GM12878 (cell line): Measurements from ENCODE around the gene NNMT. TPM values are rescaled to one million over a fixed set of nuclear protein-coding genes. Genes with fewer than 3 reads are reported as not detected.

Experiments
- ATAC-seq: fragments of 200-7000 bp; cut with Tn5 transposase; 3 replicates; pipeline ENCODE4 v1.9.1; 2020; ENCODE audit warnings: mild to moderate bottlenecking, moderate library complexity
- BruUV-seq: library from RNA; stranded (reverse); fragments of 400-500 nt; replicated peaks from 2 replicates; lab custom pipeline; 2021; lab: Mats Ljungman, UMichigan
- CTCF ChIA-PET: fragments of 300-600 bp; sonication (Branson Sonifier 250); formaldehyde crosslinking; extraction: SDS; loops from one replicate; lab custom pipeline; 2021; ENCODE audit warnings: inconsistent platforms; lab: Yijun Ruan, JAX
- POLR2A ChIA-PET: fragments of 350-600 bp; formaldehyde crosslinking; extraction: SDS; loops from one replicate; lab custom pipeline; 2021; ENCODE audit warnings: inconsistent platforms; lab: Charles Lee
- RAD21 ChIA-PET: fragments of 300-600 bp; sonication (Branson Sonifier 250); formaldehyde crosslinking; loops from one replicate; lab custom pipeline; 2023; ENCODE audit warnings: antibody characterized with exemption; ENCODE audit not compliant: unreplicated experiment; lab: Charles Lee
- SMC1A ChIA-PET: fragments of 300-600 bp; sonication (Branson Sonifier 250); formaldehyde crosslinking; loops from one replicate; lab custom pipeline; 2023; ENCODE audit not compliant: unreplicated experiment, uncharacterized antibody; lab: Charles Lee
- DNase-seq: peaks from one replicate; pipeline ENCODE4 v3.0.0-alpha.2; 2011; ENCODE audit warnings: low read depth, low spot score
- FAIRE-seq: peaks from 3 replicates; lab custom pipeline; 2011; peaks lifted over from hg19 to GRCh38; lab: Jason Lieb, UNC
- H2AFZ ChIP-seq: 2 replicates; pipeline ENCODE4 v1.6.0; 2011; ENCODE audit warnings: low read depth, low read length, control low read depth; ENCODE audit not compliant: control insufficient read depth
- H3K27ac ChIP-seq: 2 replicates; pipeline ENCODE4 v1.5.1; 2011; ENCODE audit warnings: control low read depth; ENCODE audit not compliant: control insufficient read depth, insufficient read depth
- H3K27me3 ChIP-seq, 2 experiments: replicated peaks in 1 of 2; 2 replicates each; pipeline versions ENCODE4 v1.6.0 to v1.6.1; 2011; ENCODE audit warnings: low read length in 1 of 2; ENCODE audit not compliant: control insufficient read depth in 2 of 2, insufficient read depth in 2 of 2
- H3K36me3 ChIP-seq, 2 experiments: 2 replicates each; pipeline ENCODE4 v1.5.1; 2011; ENCODE audit warnings: low read length in 1 of 2; ENCODE audit not compliant: control insufficient read depth in 2 of 2, insufficient read depth in 2 of 2
- H3K4me1 ChIP-seq: 2 replicates; pipeline ENCODE4 v1.6.1; 2011; ENCODE audit warnings: mild to moderate bottlenecking, low read length, moderate library complexity, mixed read lengths; ENCODE audit not compliant: control insufficient read depth, insufficient read depth
- H3K4me2 ChIP-seq: 2 replicates; pipeline ENCODE4 v1.6.0; 2011; ENCODE audit warnings: control low read depth; ENCODE audit not compliant: control insufficient read depth, insufficient read depth
- H3K4me3 ChIP-seq: fragments of 200-600 bp; sonication (generic); 2 replicates; pipeline ENCODE4 v1.5.1; 2016
- H3K79me2 ChIP-seq: 2 replicates; pipeline ENCODE4 v1.6.0; 2011; ENCODE audit warnings: low read length; ENCODE audit not compliant: control insufficient read depth, insufficient read depth
- H3K9ac ChIP-seq: 2 replicates; pipeline ENCODE4 v1.8.0; 2011; ENCODE audit warnings: low read length, control low read depth, mixed read lengths; ENCODE audit not compliant: control insufficient read depth, insufficient read depth
- H3K9me3 ChIP-seq: replicated peaks from 3 replicates; pipeline ENCODE4 v1.5.1; 2011; ENCODE audit warnings: mild to moderate bottlenecking, low read length; ENCODE audit not compliant: control insufficient read depth, insufficient read depth
- H4K20me1 ChIP-seq: 2 replicates; pipeline ENCODE4 v1.6.0; 2011; ENCODE audit not compliant: control insufficient read depth, insufficient read depth
- E4F1 ChIP-seq: fragments of 450-650 bp; IDR thresholded peaks from 2 replicates; pipeline ENCODE4 v1.6.1; 2018; ENCODE audit warnings: borderline replicate concordance, mild to moderate bottlenecking; ENCODE audit not compliant: partially characterized antibody
- NR2F1 ChIP-seq: fragments of 450-650 bp; conservative IDR thresholded peaks from 2 replicates; pipeline ENCODE4 v1.6.1; 2017; ENCODE audit warnings: mild to moderate bottlenecking
- SP1 ChIP-seq: IDR thresholded peaks from one replicate; pipeline ENCODE4 v1.6.1; 2011; ENCODE audit warnings: low read depth, low read length
- SRF ChIP-seq, 2 experiments: IDR thresholded peaks; 2 replicates each; pipeline ENCODE4 v1.6.1; 2011; ENCODE audit warnings: low read depth in 2 of 2, low read length in 2 of 2, mild to moderate bottlenecking in 1 of 2, moderate library complexity in 1 of 2
- YBX1 ChIP-seq: fragments of 450-650 bp; IDR thresholded peaks from 2 replicates; pipeline ENCODE4 v1.6.1; 2016; ENCODE audit warnings: antibody characterized with exemption
- ZNF274 ChIP-seq: IDR thresholded peaks from one replicate; pipeline ENCODE4 v1.8.0; 2011; ENCODE audit not compliant: insufficient read length, insufficient read depth
- WGBS: methylation state at CpG from one replicate; pipeline ENCODE4 v1.1.6; 2016; ENCODE audit warnings: low lambda C conversion rate; ENCODE audit not compliant: insufficient replicate concordance, insufficient coverage; ENCODE audit errors: missing lambda C conversion rate; 5-methylcytosine and 5-hydroxymethylcytosine counted together
- in situ Hi-C: fragments of 300-500 bp; cut with MboI; formaldehyde crosslinking; loops from 9 replicates; pipeline ENCODE4 v1.14.3; 2018; ENCODE audit warnings: mixed read lengths
- intact Hi-C: fragments of 100-400 bp; cut with micrococcal nuclease; formaldehyde crosslinking; loops from one replicate; pipeline ENCODE4 v1.14.2; 2022; ENCODE audit not compliant: unreplicated experiment
- polyA plus RNA-seq, 11 experiments: library from polyadenylated mRNA; depleted of rRNA in 4 of 11; unstranded in 6 of 11; stranded (reverse) in 5 of 11; fragments of >200 nt; fragmentation: Nextera tagmentation in 4 of 11; fragmentation: Illumina TruSeq in 1 of 11; extraction: Ambion mirVana in 4 of 11; extraction: Trizol in 1 of 11; gene quantifications; 1 replicate in 1 of 11; 2 replicates in 10 of 11; pipeline versions ENCODE4 v1.2.1 to v1.2.3, GENCODE V29; 2011 to 2016; ENCODE audit warnings: inconsistent platforms in 2 of 11, missing spikeins in 2 of 11, low read depth in 1 of 11
- total RNA-seq, 4 experiments: library from RNA; depleted of rRNA in 3 of 4; stranded (reverse); fragments of >200 nt in 3 of 4; fragmentation: Illumina TruSeq in 1 of 4; extraction: Trizol in 1 of 4; gene quantifications; 2 replicates each; pipeline versions ENCODE4 v1.2.1 to v1.2.3, GENCODE V29; 2013 to 2021

Gene NNMT
- total and polyA plus RNA-seq, 10 of the 15 experiments (the other 5 are each of a cell fraction or from before 2014, with no cell fraction given), result 0.46 TPM; not detected in 9

GRCh38 chr11:114296605-114297372 is 590 bp downstream of the NNMT start:
- intact Hi-C loops, result no loop called here
- no TSS peak for BruUV-seq
- no peaks in the 10 kb centered on the region for H4K20me1 ChIP-seq
- ChIA-PET SMC1A (no interaction called here), RAD21 (no interaction called here), CTCF (no interaction called here), POLR2A (no interaction called here)
- ATAC-seq (no peak), DNase-seq (no peak), FAIRE-seq (no peak)
- H2AFZ ChIP-seq, result no peak overlapping the region
- H3K9ac ChIP-seq, result no peak overlapping the region
- no peaks in the 10 kb centered on the region for H3K79me2 ChIP-seq
- TF ChIP-seq E4F1, result no peak
- TF ChIP-seq SP1, result no peak
- TF ChIP-seq NR2F1, result no peak
- no peak for TF ChIP-seq YBX1
- no peak for TF ChIP-seq SRF (IDR thresholded peaks at IDR 0.05; ENCODE audit: low read depth in 2 of 2, low read length in 2 of 2)
- TF ChIP-seq ZNF274, result no peak
- no peak overlapping the region for H3K27ac ChIP-seq
- H3K4me3 ChIP-seq, result no peak overlapping the region
- H3K9me3 ChIP-seq, result no peaks in the 10 kb centered on the region
- H3K4me2 ChIP-seq, result no peak overlapping the region
- no peaks in the 10 kb centered on the region for H3K36me3 ChIP-seq
- H3K4me1 ChIP-seq, result no peaks in the 10 kb centered on the region
- 37% methylated on average over 7 of the region's 7 CpGs for WGBS
- H3K27me3 ChIP-seq, result no peaks in the 10 kb centered on the region; a peak in 1 of 4 replicates
- in situ Hi-C loops, result no loop called here
